Stimulated activated CD8-positive, alpha-beta memory T cell treated with anti-CD3 and anti-CD28 coated beads, Interleukin-12 subunit alpha, Interleukin-12 subunit beta, amount 100 ng/mL, for 4 hours (primary cell): ENCODE measurements around the gene GPR17.
A peak's percentile ranks its signal among the peaks of the same experiment; 100 is the strongest.

Source experiments
- DNase-seq: peaks from one replicate; pipeline ENCODE4 v3.0.0-alpha.2; 2020; ENCODE audit warnings: low read depth

The GPR17 gene

DNA sequence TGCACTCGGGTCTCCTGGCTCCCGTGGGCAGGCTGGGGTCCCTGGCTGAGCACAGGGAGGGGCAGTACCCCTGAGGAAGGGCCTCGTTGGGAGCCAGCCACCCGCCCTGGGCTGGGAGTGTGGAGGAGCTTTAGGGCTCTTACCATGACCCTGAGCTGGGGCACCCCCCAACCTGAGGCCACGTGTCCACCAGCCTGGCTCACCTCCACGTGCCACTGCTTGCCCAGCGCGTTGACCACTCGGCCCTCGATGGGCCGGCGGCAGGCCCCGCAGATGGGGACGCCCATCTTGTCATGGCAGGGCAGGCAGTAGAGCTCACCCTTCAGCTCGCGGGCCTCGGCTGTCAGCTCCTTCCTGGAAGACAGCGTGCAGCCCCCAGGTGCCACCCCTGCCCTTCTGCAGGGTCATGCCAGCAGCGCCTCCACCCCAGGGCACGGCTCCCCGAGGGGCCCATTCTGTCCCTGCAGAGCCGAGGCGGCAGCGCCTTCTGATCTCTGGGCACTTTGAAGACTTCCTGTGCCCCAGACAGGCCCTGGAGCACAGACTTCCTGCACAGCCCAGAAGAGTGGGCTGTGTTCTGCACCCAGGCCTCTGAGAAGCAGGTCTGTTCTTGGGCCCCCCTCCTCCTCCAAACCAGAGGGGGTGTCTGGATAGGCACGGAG is 4.0 kb upstream of the GPR17 start:
- no peak for DNase-seq

DNA sequence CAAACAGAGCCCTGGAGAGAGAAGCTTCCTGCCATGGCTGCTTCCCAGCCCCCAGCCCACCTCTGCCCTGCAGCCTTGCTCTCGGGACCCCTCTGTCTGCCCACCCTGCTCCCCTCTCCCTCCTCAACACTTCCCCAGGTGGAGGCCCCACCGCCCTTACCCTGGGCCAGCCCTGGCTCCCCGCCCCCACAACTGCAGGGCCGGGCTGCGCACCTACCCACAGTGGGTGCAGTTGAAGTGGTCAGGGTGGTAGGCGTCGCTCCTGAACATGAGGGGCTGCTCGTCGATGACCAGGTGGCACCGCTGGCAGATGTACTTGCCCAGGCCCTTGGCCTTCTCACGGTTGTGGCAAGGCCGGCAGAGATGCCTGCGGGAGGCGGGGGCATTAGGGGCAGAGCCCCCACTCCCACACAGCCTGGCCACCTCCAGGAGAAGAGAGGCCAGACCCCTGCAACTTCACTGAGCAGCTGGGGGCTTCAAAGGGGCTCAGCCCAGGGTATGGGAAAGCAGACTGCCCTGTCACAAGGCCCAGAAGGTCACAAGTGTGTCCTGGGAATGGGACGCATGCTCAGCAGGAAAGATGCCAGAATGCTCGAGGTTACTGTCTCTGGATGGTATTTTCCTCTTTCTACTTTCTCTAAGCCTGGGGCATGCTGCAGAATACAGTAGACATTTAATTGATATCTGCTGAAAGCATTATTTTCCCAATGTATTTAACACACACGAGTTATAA is 3.1 kb upstream of the GPR17 start:
- no peak for DNase-seq

DNA sequence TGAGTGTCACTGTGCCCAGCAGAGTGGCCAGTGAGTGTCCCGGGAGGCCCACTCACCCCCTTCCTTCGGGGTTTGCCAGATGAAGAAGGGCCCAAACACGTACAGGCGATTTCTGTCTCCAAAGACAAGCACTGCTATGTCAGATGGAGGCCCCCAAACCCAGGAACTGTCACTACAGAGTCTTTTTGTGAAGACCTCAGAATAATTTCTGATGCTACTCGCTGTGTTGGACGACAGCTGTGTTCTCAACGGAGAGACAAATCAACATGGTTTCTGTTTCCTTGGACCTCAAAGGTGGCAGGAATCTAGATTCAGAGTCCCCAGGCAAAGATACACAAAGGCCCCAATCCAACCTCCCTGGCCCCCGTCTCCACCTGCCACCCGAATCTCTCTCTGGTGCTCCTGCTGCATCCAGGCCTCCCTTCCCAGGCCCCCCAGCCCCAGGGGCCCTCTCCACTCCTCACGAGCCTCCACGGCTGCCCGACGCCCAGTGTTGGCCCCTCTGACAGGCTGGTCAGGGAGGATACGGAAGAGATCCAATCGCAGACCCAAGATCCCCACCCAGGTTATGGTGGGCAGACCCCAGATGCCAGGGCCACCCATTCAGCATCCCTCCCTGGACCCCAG is 2.4 kb upstream of the GPR17 start:
- DNase-seq: no peak

DNA sequence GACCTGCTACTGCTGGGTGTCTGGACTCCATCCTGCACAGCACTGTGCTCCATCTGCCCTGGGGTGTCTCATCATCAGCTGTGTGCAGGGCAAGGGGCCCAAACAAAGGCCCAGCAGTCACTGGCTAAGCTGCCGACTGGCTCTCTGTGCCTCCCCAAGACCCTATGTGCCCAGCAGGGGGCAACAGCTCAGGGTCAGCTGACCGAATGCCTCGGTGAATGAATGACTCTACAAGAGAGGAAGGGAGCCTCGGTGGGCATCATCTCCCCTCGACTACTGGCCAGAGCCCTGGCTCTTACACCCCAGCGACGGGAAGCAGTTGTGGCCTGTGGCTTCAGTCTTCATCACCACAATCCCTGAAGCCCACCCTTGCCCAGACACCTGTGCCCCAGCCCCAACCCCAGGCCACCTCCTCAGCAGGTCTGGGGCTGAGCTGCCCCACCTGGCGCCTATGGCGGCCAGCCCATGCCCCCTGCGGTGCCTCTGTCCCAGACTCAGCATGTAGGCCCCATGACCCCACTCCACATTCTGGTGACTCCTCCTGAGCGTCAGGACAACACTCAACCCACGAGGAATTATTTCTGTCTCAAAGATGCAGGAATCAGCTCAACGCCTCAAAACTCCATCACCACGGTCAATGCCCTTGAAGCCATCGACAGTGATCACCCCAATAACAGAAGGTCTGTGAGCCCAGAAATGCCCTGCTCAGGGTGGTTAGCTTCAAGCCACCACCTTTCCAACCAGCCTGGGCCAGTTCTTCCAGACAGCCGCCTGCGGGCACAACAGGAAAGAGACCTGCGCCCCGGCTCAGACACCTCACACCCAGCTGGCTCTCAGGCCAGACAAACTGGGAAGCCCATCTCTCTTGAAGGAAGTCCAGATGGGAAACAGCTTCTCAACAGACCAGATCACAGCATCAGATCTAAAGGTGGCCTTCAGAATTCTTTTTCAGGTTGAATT is 1.6 kb upstream of the GPR17 start:
- no peak for DNase-seq

DNA sequence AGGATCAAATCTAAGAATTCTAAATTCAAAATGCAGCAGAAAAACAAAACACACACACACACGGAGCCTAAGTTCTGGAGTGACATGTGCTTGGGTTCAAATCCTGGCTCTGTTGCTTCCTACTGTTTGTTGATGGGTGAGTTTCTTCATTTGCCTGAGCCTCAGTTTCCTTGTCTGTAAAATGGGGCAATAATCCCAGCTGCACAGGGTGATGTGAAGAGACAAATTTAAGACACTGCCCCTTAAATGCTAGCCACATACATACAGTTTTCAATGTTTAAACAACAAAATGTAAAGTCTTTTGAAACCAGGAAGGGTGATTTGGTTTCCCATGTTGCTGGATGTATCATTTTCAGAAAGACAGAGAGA is 943 bp upstream of the GPR17 start:
- DNase-seq: no peak

DNA sequence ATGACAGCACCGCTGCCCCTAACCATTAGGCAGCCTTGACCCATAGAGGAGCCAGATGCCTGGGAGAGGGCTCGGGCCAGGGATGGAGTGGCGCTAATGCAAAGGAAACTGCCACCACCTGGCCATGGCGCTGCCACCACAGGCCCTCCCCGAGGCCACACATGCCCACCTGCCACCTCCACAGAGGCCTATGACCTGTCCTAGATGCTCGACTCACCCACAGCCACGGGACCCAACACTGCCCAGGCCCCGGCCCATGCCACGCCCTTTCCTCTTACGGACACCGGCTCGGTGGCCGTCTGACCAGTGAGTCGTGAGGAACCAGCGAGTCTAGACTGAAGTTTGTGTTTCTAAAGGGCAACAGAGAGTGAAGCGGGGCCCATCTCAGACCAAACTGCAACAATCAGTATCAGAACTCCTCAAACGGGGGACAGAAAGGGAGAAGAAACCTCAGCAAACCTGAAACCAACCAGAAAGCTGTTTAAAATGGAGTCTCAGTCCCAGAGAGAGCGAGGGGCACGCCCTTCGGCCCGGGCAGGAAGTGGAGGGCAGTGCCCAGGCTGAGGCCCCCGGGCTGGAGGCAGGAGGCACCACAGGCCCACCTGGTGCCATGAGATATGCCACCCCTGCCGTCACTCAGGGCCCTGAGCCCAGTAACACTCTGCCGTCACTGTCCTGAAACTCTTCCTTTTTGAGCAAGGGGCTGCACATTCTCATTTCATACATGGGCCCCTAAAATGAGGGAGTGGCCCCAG is 711 bp downstream of the GPR17 start:
- no peak for DNase-seq

DNA sequence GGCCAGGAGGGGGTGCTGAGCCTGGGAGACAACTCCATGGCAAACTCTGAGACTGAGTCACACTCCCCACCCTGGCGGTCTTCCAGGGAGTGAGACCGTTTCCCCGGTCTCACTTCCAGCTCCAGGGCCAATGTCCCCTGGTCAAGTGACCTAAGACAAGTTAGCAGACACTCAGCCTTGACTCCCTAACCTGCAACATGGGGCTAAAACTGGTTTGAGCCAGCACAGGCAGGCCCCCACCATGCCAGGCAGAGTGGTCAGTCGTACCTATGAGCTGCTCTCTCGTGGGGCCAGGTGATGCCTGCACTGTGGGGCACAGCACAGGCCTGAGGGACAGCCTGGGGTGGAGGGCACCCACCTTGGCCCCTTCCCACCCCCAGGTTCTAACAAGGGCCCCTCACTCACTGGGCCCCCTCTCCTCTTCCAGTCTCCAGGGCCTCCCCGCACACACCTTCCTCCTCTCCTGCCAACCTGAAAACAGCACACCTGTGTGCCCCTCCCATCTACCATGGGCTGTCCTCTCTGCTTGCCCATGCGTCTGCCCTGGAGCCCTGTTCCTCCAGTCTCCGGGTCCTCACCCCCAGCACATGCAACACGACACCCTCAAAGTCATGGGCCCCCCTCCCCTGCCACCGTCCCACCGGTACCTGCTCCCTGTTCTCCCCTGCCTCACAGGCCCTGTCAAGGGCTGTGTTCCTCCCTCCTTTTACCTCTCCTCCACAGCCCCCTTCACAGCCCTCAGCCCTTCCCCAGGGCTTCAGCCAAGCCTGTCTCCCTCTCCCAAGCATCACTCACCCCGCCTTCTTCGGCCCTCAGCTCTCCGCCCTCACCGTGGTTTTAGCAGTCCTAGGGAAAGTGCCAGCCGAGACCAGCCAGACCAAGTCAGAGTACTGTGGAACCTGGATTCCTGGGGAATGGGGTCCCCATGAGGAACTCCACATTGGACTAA is 1.6 kb downstream of the GPR17 start:
- no peak for DNase-seq

DNA sequence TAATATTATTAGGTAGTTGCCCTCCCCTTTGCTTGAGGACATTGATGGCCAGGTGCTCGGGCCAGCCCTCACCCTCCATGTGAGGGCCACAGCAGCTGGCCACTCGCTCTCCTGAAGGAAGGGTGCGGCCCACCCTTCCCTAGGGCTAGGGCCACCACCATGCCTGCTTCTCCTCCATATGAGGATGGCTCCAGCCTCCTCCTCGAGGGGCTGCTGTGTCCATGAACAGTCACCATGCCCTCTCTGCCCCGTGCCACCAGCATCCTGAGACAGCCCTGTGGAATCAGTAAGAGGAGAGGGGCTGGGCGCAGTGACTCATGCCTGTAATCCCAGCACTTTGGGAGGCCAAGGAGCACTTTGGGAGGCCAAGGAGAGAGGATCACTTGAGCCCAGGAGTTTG is 2.4 kb downstream of the GPR17 start:
- no peak for DNase-seq

DNA sequence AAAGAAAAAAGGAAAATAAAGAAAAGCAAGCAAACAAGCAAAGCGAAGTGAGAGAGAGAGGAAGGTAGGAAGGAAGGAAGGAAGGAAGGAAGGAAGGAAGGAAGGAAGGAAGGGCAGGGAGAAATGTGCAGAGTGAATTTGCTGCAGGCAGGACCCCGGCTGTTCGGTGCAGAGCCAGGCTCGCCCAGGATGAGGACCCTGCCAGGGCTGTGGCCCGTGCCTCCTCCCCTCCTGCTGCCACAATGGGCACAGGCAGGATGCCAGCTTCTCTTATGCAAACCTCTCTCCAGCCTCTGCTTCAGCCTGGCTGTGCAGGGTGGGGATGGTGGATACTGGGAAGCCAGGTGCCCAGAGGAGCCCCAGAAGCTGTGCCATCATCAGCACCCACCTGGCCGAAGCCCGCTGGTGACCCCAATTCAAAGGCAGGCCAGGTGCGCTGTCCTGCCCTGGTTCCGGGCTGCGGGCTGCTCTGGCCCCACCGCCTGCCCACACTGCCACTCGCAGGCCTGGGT is 3.2 kb downstream of the GPR17 start:
- DNase-seq: no peak

DNA sequence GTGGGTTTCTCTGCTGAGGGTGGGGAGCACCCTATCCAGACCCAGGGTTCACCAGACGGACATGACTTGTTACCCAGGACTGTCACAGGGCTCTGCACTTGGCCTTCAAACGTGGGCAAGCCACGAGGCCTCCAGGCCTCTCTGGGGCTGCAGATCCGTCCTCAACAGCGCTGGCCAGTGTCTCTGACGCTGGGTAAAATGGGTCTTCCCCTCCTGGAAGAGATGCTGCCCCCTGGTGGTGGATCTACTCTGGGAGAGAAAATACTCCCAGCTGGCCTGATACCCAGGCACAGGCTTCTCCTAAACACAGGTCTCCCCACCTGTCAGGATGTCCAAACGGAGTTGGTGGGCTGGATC is 3.7 kb downstream of the GPR17 start:
- DNase-seq: peak; percentile 55

DNA sequence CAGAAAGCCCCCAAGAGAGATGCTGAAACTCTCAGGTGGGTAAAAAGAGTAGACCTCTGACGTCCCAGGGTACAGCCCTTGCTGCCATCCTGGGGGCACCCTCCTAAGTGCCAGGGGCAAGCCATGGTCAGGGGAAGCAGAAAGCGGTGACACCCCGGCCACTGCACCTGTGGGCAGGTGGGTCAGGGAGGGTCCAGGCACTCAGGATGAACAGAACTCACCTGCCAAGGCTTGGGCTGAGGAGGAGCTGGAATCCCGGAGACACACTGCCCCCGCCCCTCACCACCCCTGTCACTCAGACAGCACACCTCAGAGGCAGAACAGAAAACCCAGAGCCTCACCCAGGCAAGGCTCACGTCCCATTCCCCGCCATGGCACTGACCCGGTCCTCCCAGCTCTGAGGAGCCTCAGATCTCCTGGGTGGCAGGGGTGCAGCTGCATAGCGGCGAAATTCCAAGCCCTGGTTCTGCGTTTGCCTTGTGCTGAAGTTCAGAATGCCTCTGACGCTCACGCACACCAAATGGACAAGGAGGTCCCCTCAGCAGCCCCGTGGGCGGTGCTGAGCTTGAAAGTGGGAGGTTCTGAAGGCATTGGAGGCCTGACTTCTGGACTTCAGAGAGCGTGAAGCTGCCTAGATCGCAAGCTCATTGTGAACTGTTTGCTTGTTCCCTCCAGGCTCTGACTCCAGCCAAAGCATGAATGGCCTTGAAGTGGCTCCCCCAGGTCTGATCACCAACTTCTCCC is 4.3 kb downstream of the GPR17 start:
- no peak for DNase-seq

DNA sequence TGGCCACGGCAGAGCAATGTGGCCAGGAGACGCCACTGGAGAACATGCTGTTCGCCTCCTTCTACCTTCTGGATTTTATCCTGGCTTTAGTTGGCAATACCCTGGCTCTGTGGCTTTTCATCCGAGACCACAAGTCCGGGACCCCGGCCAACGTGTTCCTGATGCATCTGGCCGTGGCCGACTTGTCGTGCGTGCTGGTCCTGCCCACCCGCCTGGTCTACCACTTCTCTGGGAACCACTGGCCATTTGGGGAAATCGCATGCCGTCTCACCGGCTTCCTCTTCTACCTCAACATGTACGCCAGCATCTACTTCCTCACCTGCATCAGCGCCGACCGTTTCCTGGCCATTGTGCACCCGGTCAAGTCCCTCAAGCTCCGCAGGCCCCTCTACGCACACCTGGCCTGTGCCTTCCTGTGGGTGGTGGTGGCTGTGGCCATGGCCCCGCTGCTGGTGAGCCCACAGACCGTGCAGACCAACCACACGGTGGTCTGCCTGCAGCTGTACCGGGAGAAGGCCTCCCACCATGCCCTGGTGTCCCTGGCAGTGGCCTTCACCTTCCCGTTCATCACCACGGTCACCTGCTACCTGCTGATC is 4.9 kb downstream of the GPR17 start:
- no peak for DNase-seq

DNA sequence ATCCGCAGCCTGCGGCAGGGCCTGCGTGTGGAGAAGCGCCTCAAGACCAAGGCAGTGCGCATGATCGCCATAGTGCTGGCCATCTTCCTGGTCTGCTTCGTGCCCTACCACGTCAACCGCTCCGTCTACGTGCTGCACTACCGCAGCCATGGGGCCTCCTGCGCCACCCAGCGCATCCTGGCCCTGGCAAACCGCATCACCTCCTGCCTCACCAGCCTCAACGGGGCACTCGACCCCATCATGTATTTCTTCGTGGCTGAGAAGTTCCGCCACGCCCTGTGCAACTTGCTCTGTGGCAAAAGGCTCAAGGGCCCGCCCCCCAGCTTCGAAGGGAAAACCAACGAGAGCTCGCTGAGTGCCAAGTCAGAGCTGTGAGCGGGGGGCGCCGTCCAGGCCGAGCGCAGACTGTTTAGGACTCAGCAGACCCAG is 5.4 kb downstream of the GPR17 start:
- DNase-seq: no peak

DNA sequence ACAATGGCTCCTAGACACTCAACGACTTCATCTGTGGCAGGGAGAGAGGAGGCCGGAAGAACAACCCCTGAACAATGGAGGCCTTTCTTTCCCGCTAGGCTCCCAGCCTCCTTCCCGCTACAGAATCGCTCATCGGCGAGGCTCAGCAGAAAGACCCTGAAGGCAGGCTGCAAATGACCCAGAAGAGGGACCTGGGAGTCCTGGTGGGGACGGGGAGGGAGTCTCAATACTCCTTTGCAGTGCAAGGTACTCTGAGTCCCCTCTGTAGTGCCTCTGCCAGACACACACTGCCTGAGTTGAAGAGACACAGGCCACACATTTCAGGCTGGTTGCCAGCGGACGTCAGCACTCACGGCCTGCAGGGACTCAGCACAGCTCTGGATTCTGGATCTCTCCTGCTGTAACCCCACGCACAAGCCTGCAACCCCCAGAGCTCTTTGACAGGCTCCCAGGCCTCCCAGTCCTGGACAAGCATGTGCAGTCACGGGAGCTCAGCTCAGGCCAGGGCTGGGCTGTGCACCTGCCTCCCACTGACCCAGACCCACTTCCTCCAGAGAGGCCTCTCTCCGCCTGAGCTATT is 6.1 kb downstream of the GPR17 start:
- DNase-seq: no peak

DNA sequence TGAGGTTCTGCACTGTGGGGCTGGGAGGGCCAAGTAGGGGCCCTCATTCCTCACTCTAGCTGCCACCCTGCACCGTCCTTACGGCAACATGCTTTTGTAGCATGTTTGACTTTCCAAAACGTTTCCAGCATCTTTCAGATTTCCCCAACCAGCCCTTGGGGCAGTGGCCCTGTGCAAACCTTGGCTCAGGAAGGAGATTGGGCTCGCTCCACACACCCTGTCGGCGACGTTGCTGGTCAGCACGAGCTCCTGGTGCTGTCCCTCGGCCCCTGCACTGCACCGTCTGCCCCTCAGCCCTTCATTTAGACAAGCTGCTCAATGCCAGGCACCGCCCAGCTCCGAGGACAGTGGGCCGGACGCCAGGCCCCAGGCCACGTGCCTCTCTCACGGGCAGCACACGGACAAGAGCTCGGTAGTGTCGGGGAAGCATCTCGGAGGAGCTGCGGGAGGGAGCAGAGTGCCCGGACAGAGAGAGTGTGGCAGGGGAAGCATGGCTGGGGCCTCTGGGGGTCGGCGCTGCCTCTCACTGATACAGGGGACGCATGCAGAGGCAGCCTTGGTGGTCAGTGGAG is 6.9 kb downstream of the GPR17 start:
- no peak for DNase-seq

DNA sequence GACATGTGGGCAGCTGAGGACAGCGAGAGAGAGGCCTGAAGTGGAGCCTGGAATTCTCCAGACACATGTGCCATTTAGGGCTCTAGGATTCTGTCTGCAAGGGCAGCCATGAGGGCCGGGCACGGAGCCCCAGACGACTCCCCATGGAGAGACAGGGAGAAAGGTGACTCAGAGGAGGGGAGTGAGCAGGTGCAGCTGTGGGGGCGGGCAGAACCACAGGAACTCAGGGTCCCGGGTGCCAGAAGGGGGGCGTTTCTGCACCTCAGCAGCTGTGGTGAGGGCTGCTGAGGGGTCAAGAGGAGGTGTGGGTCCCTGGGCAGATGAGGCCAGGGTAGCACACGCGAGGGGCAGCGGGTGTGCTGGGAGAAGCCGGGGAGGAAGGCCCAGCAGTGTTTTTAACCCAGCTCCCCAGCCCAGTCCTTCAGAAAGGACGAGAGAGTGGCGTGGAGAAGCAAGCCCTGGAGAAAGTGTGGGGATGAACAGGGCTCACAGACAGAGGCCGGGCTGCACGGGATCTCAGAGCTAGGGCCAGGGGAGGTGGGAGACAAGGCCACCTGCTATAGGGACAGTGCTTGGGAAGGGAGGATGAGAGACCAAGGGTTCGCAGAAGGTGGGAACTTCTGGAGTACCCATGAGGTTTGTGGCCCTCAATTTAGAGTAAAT is 7.6 kb downstream of the GPR17 start:
- DNase-seq: no peak

DNA sequence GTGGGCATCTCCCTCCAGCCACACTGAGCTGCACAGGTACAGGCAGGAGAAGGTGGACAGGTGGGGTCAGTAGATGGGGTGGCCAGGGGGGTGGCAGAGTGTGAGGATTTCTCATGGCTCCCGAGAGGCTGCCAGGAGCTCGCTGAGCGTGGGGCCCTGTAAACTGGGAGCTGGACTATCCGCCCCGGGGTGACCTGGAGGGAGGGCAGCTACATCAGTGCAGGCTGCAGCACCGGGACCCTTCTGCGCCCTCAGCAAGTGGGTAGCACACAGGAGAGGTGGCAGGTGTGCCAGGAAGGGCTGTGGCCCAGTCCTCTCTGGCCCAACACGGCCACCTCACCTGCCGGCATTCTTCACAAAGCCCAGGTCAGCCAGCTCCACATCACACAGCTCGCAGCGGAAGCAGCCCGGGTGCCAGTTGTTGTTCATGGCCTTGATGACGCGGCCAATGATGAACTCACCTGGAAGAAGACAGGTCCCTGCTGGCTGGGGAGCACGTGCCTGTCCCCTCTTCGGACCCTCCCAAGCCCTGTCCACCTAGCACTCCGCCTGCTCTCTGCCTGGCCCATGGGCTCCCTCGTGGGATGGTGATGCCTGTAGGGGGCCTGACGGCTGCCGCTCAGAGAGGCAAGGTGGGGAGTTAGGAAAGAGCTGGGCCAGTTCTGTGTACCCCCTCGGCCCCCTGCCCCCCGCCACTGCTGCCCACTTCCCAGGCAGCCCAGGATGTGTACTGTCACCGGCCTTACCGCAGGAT is 8.3 kb downstream of the GPR17 start:
- DNase-seq: no peak
